IMR-90 (cell line): ENCODE data around the gene TBC1D17. TPM values are rescaled to one million over a fixed set of nuclear protein-coding genes. Genes with fewer than 3 reads are reported as not detected.

Source experiments
- ATAC-seq: fragments of 200-7000 bp; cut with Tn5 transposase; 2 replicates; pipeline ENCODE4 v1.9.1; 2020; ENCODE audit warnings: low read depth, mild to moderate bottlenecking, moderate library complexity
- BruUV-seq: library from RNA; stranded (reverse); fragments of 400-500 nt; replicated peaks from 2 replicates; lab custom pipeline; 2021; lab: Mats Ljungman, UMichigan
- CTCF ChIA-PET: fragments of 300-600 bp; formaldehyde crosslinking; extraction: SDS; loops from one replicate; lab custom pipeline; 2021; ENCODE audit warnings: antibody characterized with exemption; lab: Yijun Ruan, JAX
- POLR2A ChIA-PET: fragments of 300-600 bp; sonication (Branson Sonifier 250); formaldehyde crosslinking; loops from one replicate; lab custom pipeline; 2022; ENCODE audit warnings: antibody characterized with exemption; ENCODE audit not compliant: unreplicated experiment; lab: Charles Lee
- DNase-seq: peaks from one replicate; pipeline ENCODE4 v3.0.0; 2013
- H2AFZ ChIP-seq: replicated peaks from 2 replicates; pipeline ENCODE3; 2013; ENCODE audit warnings: low read length, mild to moderate bottlenecking; ENCODE audit not compliant: poor library complexity
- H2AK5ac ChIP-seq: 2 replicates; pipeline ENCODE4 v1.6.1; 2013; ENCODE audit warnings: low read depth, low read length, inconsistent platforms
- H2AK9ac ChIP-seq: replicated peaks from 2 replicates; pipeline ENCODE3; 2013; ENCODE audit warnings: mild to moderate bottlenecking, low read depth, low read length, moderate library complexity; ENCODE audit not compliant: poor library complexity
- H2BK120ac ChIP-seq: 2 replicates; pipeline ENCODE4 v1.6.1; 2013; ENCODE audit warnings: low read depth, low read length, inconsistent platforms
- H2BK15ac ChIP-seq: 3 replicates; pipeline ENCODE4 v1.6.1; 2013; ENCODE audit warnings: low read depth, low read length, inconsistent platforms
- H2BK20ac ChIP-seq: 2 replicates; pipeline ENCODE4 v1.6.1; 2013; ENCODE audit warnings: low read depth, mild to moderate bottlenecking, inconsistent platforms, low read length, moderate library complexity
- H2BK5ac ChIP-seq: 2 replicates; pipeline ENCODE4 v1.6.1; 2013; ENCODE audit warnings: mild to moderate bottlenecking, low read depth, low read length, inconsistent platforms; ENCODE audit not compliant: poor library complexity, severe bottlenecking
- H3K14ac ChIP-seq: replicated peaks from 2 replicates; pipeline ENCODE4 v1.6.1; 2013; ENCODE audit warnings: low read depth, low read length, inconsistent platforms
- H3K18ac ChIP-seq: 2 replicates; pipeline ENCODE4 v1.6.1; 2013; ENCODE audit warnings: low read depth, low read length, control low read depth
- H3K23ac ChIP-seq: 2 replicates; pipeline ENCODE4 v1.6.1; 2013; ENCODE audit warnings: low read depth, low read length, inconsistent platforms
- H3K27ac ChIP-seq: 2 replicates; pipeline ENCODE4 v1.5.1; 2013; ENCODE audit warnings: mild to moderate bottlenecking, control low read depth, low read length; ENCODE audit not compliant: insufficient read depth
- H3K27me3 ChIP-seq: 2 replicates; pipeline ENCODE4 v1.6.1; 2013; ENCODE audit warnings: low read length; ENCODE audit not compliant: control insufficient read depth, insufficient read depth
- H3K36me3 ChIP-seq: 2 replicates; pipeline ENCODE4 v1.6.1; 2013; ENCODE audit warnings: low read length, mixed read lengths; ENCODE audit not compliant: control insufficient read depth, insufficient read depth
- H3K4ac ChIP-seq: 2 replicates; pipeline ENCODE4 v1.6.1; 2013; ENCODE audit warnings: low read depth, low read length, inconsistent platforms
- H3K4me1 ChIP-seq: 2 replicates; pipeline ENCODE4 v1.6.1; 2013; ENCODE audit warnings: low read length, mixed read lengths; ENCODE audit not compliant: control insufficient read depth, insufficient read depth
- H3K4me2 ChIP-seq: 2 replicates; pipeline ENCODE4 v1.6.1; 2013; ENCODE audit warnings: low read depth, mild to moderate bottlenecking, control low read depth, low read length, moderate library complexity
- H3K4me3 ChIP-seq: 2 replicates; pipeline ENCODE4 v1.5.1; 2013; ENCODE audit warnings: low read depth, mild to moderate bottlenecking, control low read depth, low read length, moderate library complexity; ENCODE audit not compliant: insufficient read depth
- H3K56ac ChIP-seq: 2 replicates; pipeline ENCODE4 v1.6.1; 2013; ENCODE audit warnings: low read length, inconsistent platforms; ENCODE audit not compliant: insufficient read depth; ENCODE audit errors: extremely low read depth
- H3K79me1 ChIP-seq, 2 experiments: 2 replicates each; pipeline ENCODE4 v1.6.1; 2013; ENCODE audit warnings: low read length in 2 of 2, inconsistent platforms in 1 of 2, low read depth in 1 of 2
- H3K9ac ChIP-seq: 2 replicates; pipeline ENCODE4 v1.6.1; 2013; ENCODE audit warnings: low read depth, low read length, control low read depth
- H3K9me1 ChIP-seq: 2 replicates; pipeline ENCODE4 v1.6.1; 2013; ENCODE audit warnings: low read length, inconsistent platforms; ENCODE audit not compliant: insufficient read depth
- H3K9me3 ChIP-seq: 2 replicates; pipeline ENCODE4 v1.6.1; 2013; ENCODE audit warnings: low read length; ENCODE audit not compliant: control insufficient read depth, insufficient read depth
- H4K20me1 ChIP-seq: 2 replicates; pipeline ENCODE4 v1.6.1; 2013; ENCODE audit warnings: low read length, inconsistent platforms; ENCODE audit not compliant: insufficient read depth
- H4K5ac ChIP-seq: 2 replicates; pipeline ENCODE4 v1.6.1; 2013; ENCODE audit warnings: mild to moderate bottlenecking, low read depth, low read length, control low read depth
- H4K8ac ChIP-seq, 2 experiments: 2 replicates each; pipeline ENCODE4 v1.6.1; 2013; ENCODE audit warnings: low read depth in 2 of 2, low read length in 2 of 2, control low read depth in 1 of 2, inconsistent platforms in 1 of 2
- H4K91ac ChIP-seq: 2 replicates; pipeline ENCODE4 v1.6.1; 2013; ENCODE audit warnings: low read depth, low read length, inconsistent platforms; ENCODE audit not compliant: insufficient read depth
- MXI1 ChIP-seq: IDR thresholded peaks from 2 replicates; pipeline ENCODE4 v1.6.1; 2012; ENCODE audit warnings: low read depth, mild to moderate bottlenecking, low read length, moderate library complexity, borderline replicate concordance
- NFE2L2 ChIP-seq: fragments of 150-350 bp; IDR thresholded peaks from 2 replicates; pipeline ENCODE4 v1.6.1; 2016; ENCODE audit warnings: low read depth, mild to moderate bottlenecking, low read length
- WGBS, 2 experiments: methylation state at CpG; one replicate each; pipeline versions ENCODE4 v1.1.5 to v1.1.7; 2013; ENCODE audit warnings: missing lambda C conversion rate in 2 of 2; ENCODE audit not compliant: insufficient read length in 1 of 2; ENCODE audit errors: extremely low coverage in 2 of 2; 5-methylcytosine and 5-hydroxymethylcytosine counted together
- dilution Hi-C: fragments of 300-500 bp; cut with HindIII; formaldehyde crosslinking; loops from one replicate; pipeline ENCODE4 v1.14.3; 2018; ENCODE audit warnings: low sequenced_read_pairs; ENCODE audit not compliant: unreplicated experiment
- in situ Hi-C: fragments of 300-500 bp; cut with MboI; formaldehyde crosslinking; loops from 3 replicates; pipeline ENCODE4 v1.14.3; 2019; ENCODE audit warnings: low sequenced_read_pairs, inconsistent platforms, mixed read lengths
- intact Hi-C: fragments of 100-400 bp; cut with micrococcal nuclease; formaldehyde crosslinking; loops from 2 replicates; pipeline ENCODE4 v1.10.0; 2022
- polyA plus RNA-seq, 3 experiments: library from polyadenylated mRNA; depleted of rRNA; stranded (reverse); fragments of >200 nt; gene quantifications; 2 replicates each; pipeline ENCODE4 v1.2.3, GENCODE V29; 2012; ENCODE audit warnings: low replicate concordance in 1 of 3
- total RNA-seq: library from RNA; depleted of rRNA; stranded (reverse); fragments of >200 nt; gene quantifications from 2 replicates; pipeline ENCODE4 v1.2.3, GENCODE V29; 2012

TBC1D17 gene
- total and polyA plus RNA-seq, 2 of the 4 experiments (the other 2 are of a cell fraction) = 1.1 to 27.8 TPM

DNA sequence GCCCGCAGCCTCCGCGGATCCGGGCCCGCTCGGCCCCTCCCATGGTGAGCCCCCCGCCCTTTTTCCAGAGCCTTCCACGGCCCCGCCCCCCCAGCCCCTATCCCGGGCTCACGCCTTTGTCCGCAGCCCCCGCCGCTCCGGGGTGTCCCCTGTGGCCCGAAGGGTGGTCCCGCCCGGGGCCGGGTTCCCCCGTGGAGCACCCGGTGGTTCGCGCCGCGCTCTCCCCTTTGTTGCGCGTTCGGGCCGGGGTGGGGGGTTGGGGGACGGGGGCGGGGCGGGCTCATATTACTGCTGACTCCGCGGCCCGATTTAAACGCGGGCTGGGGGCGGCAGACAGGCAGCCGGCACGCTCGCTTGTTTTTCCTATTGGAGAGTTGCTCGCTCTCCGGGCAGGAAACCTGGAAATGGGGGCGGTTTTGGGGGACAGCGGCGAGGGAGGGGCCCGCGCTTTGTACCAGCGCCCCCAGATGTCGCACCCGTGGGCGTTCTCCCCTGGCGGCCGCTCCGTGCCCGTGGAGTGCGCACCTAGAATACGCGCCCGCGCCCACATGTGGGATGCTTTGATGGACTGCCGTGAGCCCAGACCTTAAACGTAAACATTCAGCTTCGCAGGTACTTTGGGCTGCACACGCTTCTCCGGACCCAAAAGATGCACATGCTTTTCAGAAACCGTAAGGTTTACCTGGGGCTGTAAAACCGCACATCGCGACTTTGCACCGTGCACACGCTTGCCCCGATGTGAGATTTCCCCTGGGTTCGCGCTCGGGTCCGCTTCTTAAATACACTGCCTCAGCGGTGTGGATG lies 25.8 kb upstream of the TBC1D17 start:
- Histone ChIP-seq H4K91ac (no peak overlapping the region), H2BK5ac (peak overlapping the region; percentile 48), H2BK120ac (no peak overlapping the region), H3K4me2 (peak overlapping the region; percentile 94), H3K9me1 (peaks cover 15% of the 10 kb centered on the region), H4K20me1 (peaks cover 58% of the 10 kb centered on the region), H3K27ac (peak overlapping the region; percentile 94), H2AK9ac (peak overlapping the region; percentile 95), H2BK20ac (no peak overlapping the region), H2AK5ac (peak overlapping the region; percentile 81), H3K27me3 (no peaks in the 10 kb centered on the region), H4K8ac (no peak overlapping the region), H3K56ac (0 out of 2 replicates have a peak overlapping the region, but pooled peaks have one; percentile 27), H3K9ac (peak overlapping the region; percentile 65), H2BK15ac (no peak overlapping the region), H3K14ac (peak overlapping the region; percentile 74), H3K4me1 (peaks cover 16% of the 10 kb centered on the region), H3K36me3 (peaks cover 25% of the 10 kb centered on the region), H3K79me1 (peaks cover 27 to 79% of the 10 kb centered on the region in 2 experiments), H3K18ac (no peak overlapping the region; the same call in 1 of the 2 replicates), H4K5ac (no peak overlapping the region), H3K9me3 (no peaks in the 10 kb centered on the region), H3K4ac (peak overlapping the region; percentile 41; the same call in 1 of the 2 replicates), H3K4me3 (peak overlapping the region; percentile 60), H2AFZ (peak overlapping the region; percentile 90), H3K23ac (peak overlapping the region; percentile 87)
- in situ Hi-C loops = loop anchor here (10.0 kb wide), 1 partner anchor 167 kb away; the partner anchor contains the start of gene ADM5
- CTCF ChIA-PET = no interaction called here
- POLR2A ChIA-PET = no interaction called here
- WGBS, 2 experiments = 3% methylated on average over 27 of the region's 78 CpGs; no CpG with 5 or more reads in 1 of the 2 experiments
- ATAC-seq (peak; percentile 19), DNase-seq (no peak)
- intact Hi-C loops = no loop called here
- no TSS peak for BruUV-seq
- no peak for TF ChIP-seq NFE2L2
- TF ChIP-seq MXI1 = peak; percentile 30; the same call in 1 of the 2 replicates
- dilution Hi-C loops = no loop called here
